AG04449 (cell line): Measurements from ENCODE around the gene HDAC4.

ENCODE experiments used
- CTCF ChIA-PET: fragments of 350-600 bp; formaldehyde crosslinking; extraction: SDS; loops from one replicate; lab custom pipeline; 2021; ENCODE audit warnings: antibody characterized with exemption; lab: Yijun Ruan, JAX
- POLR2A ChIA-PET: fragments of 400-600, 350-600 bp; formaldehyde crosslinking; extraction: SDS; loops from one replicate; lab custom pipeline; 2020; ENCODE audit warnings: antibody characterized with exemption, inconsistent platforms; lab: Yijun Ruan, JAX
- DNase-seq: peaks from one replicate; pipeline ENCODE4 v3.0.0-alpha.2; 2010; ENCODE audit warnings: low read depth, low spot score
- H3K4me3 ChIP-seq: 2 replicates; pipeline ENCODE4 v1.5.1; 2011; ENCODE audit warnings: low read depth, mild to moderate bottlenecking, control low read depth, low read length
- TF ChIP-seq, protein P1 (sequence below): IDR thresholded peaks from one replicate; pipeline ENCODE4 v1.5.1; 2011; ENCODE audit warnings: mild to moderate bottlenecking, moderate library complexity, low read length, control low read depth, inconsistent platforms; ENCODE audit not compliant: insufficient read depth; ENCODE audit errors: missing control alignments

HDAC4 gene

GRCh38 chr2:239375278-239376061, 25.4 kb downstream of the HDAC4 start:
- ChIA-PET CTCF (no interaction called here), POLR2A (no interaction called here)
- no peak for DNase-seq
- TF ChIP-seq, protein P1, sequence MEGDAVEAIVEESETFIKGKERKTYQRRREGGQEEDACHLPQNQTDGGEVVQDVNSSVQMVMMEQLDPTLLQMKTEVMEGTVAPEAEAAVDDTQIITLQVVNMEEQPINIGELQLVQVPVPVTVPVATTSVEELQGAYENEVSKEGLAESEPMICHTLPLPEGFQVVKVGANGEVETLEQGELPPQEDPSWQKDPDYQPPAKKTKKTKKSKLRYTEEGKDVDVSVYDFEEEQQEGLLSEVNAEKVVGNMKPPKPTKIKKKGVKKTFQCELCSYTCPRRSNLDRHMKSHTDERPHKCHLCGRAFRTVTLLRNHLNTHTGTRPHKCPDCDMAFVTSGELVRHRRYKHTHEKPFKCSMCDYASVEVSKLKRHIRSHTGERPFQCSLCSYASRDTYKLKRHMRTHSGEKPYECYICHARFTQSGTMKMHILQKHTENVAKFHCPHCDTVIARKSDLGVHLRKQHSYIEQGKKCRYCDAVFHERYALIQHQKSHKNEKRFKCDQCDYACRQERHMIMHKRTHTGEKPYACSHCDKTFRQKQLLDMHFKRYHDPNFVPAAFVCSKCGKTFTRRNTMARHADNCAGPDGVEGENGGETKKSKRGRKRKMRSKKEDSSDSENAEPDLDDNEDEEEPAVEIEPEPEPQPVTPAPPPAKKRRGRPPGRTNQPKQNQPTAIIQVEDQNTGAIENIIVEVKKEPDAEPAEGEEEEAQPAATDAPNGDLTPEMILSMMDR, result no peak
- H3K4me3 ChIP-seq, result no peak overlapping the region

DNA sequence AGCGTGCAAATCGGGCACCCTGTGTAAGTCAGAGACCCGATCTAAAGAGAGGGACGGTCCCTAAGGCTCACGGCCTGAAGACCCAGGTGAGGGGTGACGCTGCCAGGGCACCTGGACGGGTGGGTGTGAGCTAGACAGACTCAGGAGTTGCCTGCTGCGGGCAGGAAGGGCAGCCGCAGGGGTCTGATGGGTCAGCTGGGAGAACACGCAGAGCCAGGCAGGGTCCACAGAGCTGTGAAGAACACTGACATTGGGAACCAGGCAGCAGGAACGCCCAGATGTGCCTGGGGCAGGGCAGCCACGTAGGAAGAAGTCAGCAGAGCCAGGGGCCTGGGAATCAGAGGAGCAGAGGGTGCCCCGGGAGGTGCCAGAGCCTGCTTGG, 25.9 kb downstream of the HDAC4 start:
- POLR2A ChIA-PET, result no interaction called here
- CTCF ChIA-PET, result no interaction called here

DNA sequence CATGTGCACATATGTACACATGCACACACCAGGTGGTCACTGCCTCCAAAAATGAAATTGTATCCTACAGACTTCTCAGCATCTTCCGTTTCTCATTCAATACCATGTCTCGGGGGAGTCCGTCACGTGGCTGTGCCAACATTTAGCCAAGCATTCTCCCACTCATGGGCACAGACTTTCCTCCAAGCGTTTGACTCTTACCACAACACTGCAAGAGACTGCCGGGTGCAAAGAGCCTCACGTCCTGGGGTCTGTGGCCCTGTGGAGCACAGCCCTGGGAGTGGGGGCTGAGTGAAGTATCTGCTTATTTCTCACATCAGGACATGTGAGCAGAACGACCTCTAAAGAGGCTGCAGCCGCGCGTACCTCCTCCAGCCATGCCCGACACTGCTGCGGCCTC, 28.0 kb downstream of the HDAC4 start:
- TF ChIP-seq, protein P1, result no peak
- ChIA-PET CTCF (no interaction called here), POLR2A (no interaction called here)
- no peak overlapping the region for H3K4me3 ChIP-seq
- DNase-seq, result no peak

More for the DNA sequence above, 25.9 kb downstream of the HDAC4 start:
- no peak for DNase-seq
- no peak overlapping the region for H3K4me3 ChIP-seq
- TF ChIP-seq, protein P1, result no peak

DNA sequence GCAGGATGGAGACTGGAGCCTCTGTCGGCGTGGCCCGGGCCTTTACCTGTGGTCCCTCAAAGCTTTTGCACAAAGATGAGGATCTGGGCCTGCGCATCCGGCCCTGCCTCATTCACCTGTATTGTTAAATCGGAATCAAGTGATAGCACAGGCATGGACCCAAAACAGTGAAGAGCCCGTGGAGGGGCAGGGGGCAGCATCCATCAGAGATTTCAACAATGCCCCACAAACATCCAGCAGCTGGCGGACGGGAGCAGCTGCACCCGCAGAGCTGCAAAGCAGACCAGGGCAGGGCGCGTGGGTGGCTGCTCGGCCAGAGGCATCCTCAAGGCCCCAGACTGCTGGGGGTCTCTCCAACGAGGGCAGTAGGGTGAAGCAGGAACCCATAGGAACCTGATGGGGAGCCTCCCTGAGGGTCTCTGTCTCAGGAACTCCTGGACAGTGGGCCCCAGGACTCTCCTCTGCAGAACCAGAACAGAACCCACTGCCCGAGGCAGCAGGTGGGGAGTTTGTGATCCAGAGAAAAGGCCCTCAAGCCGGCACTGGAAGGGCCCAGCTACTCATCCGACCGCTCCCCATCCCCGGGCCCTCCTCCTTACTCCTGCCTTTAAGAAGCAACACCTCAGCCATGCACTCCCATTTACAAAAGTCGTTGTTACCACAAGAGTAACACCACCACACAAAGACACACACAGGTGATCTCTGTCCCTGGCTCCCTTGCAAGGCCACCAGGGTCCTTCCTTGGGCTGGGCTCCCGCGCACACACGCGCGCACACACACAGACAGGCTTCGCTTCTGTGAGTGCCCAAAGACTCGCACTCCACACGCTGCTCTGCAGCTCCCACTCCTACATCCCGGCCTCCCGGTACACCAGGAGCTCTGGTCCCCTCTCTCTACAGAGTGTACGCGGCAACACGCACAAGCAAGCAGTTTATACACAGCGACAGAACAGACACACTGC, 28.8 kb downstream of the HDAC4 start:
- H3K4me3 ChIP-seq, result no peak overlapping the region
- TF ChIP-seq, protein P1, result no peak
- no peak for DNase-seq
- CTCF ChIA-PET, result no interaction called here
- POLR2A ChIA-PET, result no interaction called here

DNA sequence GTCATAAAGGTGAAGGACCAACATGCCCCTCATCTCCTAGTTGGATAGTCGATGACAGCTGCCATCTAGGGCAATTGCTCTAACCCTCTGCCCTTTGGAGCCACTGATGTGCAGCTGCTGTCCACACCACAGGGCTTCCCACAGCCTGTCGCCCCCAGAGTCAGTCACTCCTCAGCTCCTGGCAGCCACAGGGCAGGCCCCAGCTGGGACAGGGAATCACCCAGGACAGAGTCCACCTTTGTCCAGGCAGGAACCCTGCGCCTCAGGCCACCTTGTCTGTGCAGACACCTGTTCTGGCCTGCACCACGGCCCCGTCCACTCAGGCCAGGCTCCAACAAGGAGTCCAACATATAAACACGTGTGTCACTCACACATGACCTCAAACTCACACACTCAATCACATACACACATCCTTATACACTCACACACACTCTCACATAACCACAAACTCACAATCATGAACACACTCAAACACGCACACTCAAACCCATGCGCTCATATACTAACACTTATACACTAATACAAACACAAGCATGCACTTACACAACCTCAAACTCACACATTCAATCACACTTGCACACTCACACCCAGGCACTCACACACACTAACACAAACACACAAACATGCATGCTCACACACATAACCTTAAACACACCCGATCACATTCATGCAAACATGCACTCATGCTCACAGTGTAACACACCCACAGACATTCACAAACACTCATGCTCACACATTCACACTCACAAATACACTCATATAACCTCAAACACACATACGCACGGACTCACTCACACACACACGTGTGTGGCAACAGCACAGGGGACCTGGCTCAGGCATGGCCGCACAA, 29.7 kb downstream of the HDAC4 start:
- POLR2A ChIA-PET, result no interaction called here

More for the DNA sequence above, 29.7 kb downstream of the HDAC4 start:
- TF ChIP-seq, protein P1, result no peak
- no peak overlapping the region for H3K4me3 ChIP-seq
- no peak for DNase-seq
- CTCF ChIA-PET, result no interaction called here
